Neural progenitor cell (in vitro differentiated cells): ENCODE results near the gene MRPL51. TPM values are rescaled to one million over a fixed set of nuclear protein-coding genes. Genes with fewer than 3 reads are reported as not detected.

Experiments
- DNase-seq: peaks from one replicate; pipeline ENCODE4 v3.0.0-alpha.2; 2016; ENCODE audit warnings: low spot score
- H2AFZ ChIP-seq: fragments of 200-600 bp; sonication (generic); replicated peaks from 2 replicates; pipeline ENCODE4 v1.6.1; 2016; ENCODE audit warnings: antibody characterized with exemption
- H3F3A ChIP-seq: fragments of 200-600 bp; sonication (generic); 2 replicates; pipeline ENCODE4 v1.6.1; 2016; ENCODE audit warnings: antibody characterized with exemption, low read depth
- H3K27ac ChIP-seq: fragments of 200-600 bp; sonication (generic); 2 replicates; pipeline ENCODE4 v1.5.1; 2016; ENCODE audit warnings: mild to moderate bottlenecking
- H3K27me3 ChIP-seq: fragments of 200-600 bp; sonication (generic); 2 replicates; pipeline ENCODE4 v1.6.1; 2016; ENCODE audit warnings: mild to moderate bottlenecking, moderate library complexity
- H3K36me3 ChIP-seq: fragments of 200-600 bp; sonication (generic); 2 replicates; pipeline ENCODE4 v1.5.1; 2016
- H3K4me1 ChIP-seq: fragments of 200-600 bp; sonication (generic); 2 replicates; pipeline ENCODE4 v1.6.1; 2016; ENCODE audit warnings: mixed run types
- H3K4me2 ChIP-seq: fragments of 200-600 bp; sonication (generic); 2 replicates; pipeline ENCODE4 v1.6.1; 2016
- H3K4me3 ChIP-seq: fragments of 200-600 bp; sonication (generic); 2 replicates; pipeline ENCODE4 v1.5.1; 2016
- H3K79me2 ChIP-seq: fragments of 200-600 bp; sonication (generic); 2 replicates; pipeline ENCODE4 v1.6.1; 2016; ENCODE audit warnings: low read depth
- H3K9ac ChIP-seq: fragments of 200-600 bp; sonication (generic); 2 replicates; pipeline ENCODE4 v1.6.1; 2016
- H3K9me3 ChIP-seq: fragments of 200-600 bp; sonication (generic); 2 replicates; pipeline ENCODE4 v1.5.1; 2016; ENCODE audit warnings: low read depth
- H4K20me1 ChIP-seq: fragments of 200-600 bp; sonication (generic); 2 replicates; pipeline ENCODE4 v1.6.1; 2016; ENCODE audit warnings: low read depth
- H3K27ac Mint-ChIP-seq: 3 replicates; pipeline ENCODE4 v1.8.0; 2021; ENCODE audit warnings: mixed read lengths
- H3K27me3 Mint-ChIP-seq: 2 replicates; pipeline ENCODE4 v1.8.0; 2022; ENCODE audit warnings: low read depth, mild to moderate bottlenecking, inconsistent platforms, moderate library complexity, mixed read lengths; ENCODE audit not compliant: insufficient read depth
- H3K36me3 Mint-ChIP-seq: 3 replicates; pipeline ENCODE4 v1.8.0; 2021; ENCODE audit warnings: mixed read lengths
- H3K4me1 Mint-ChIP-seq: 3 replicates; pipeline ENCODE4 v1.8.0; 2021; ENCODE audit warnings: mixed read lengths
- H3K4me3 Mint-ChIP-seq: 3 replicates; pipeline ENCODE4 v1.8.0; 2021; ENCODE audit warnings: mild to moderate bottlenecking, moderate library complexity, mixed read lengths
- H3K9me3 Mint-ChIP-seq: 3 replicates; pipeline ENCODE4 v1.8.0; 2020; ENCODE audit warnings: mixed read lengths
- CTCF ChIP-seq: fragments of 200-600 bp; sonication (generic); IDR thresholded peaks from 2 replicates; pipeline ENCODE4 v1.5.1; 2017; ENCODE audit warnings: antibody characterized with exemption, mild to moderate bottlenecking
- EZH2 ChIP-seq: fragments of 200-600 bp; sonication (generic); IDR thresholded peaks from 2 replicates; pipeline ENCODE4 v1.6.1; 2017; ENCODE audit warnings: antibody characterized with exemption, mild to moderate bottlenecking, moderate library complexity
- EZH2phosphoT487 ChIP-seq: fragments of 200-600 bp; sonication (generic); IDR thresholded peaks from 2 replicates; pipeline ENCODE4 v1.6.1; 2017; ENCODE audit warnings: antibody characterized with exemption
- total RNA-seq: library from RNA; depleted of rRNA; stranded (reverse); fragments of >200 nt; gene quantifications from 2 replicates; pipeline ENCODE4 v1.2.3, GENCODE V29; 2015; ENCODE audit warnings: low replicate concordance

The MRPL51 gene
- total RNA-seq, 1 donor from 2014 or later = 143 TPM

GRCh38 chr12:6526766-6527525, 33.9 kb upstream of the MRPL51 start:
- Mint-ChIP-seq H3K4me3 (no peak overlapping the region), H3K36me3 (peaks cover 62% of the 10 kb centered on the region), H3K27me3 (peaks cover 2% of the 10 kb centered on the region), H3K4me1 (peaks cover 17% of the 10 kb centered on the region), H3K9me3 (no peaks in the 10 kb centered on the region), H3K27ac (no peak overlapping the region)
- Histone ChIP-seq H3K4me2 (no peak overlapping the region), H3K4me3 (no peak overlapping the region), H2AFZ (no peak overlapping the region), H3K27me3 (no peaks in the 10 kb centered on the region), H3F3A (peaks cover 24% of the 10 kb centered on the region), H4K20me1 (peaks cover 5% of the 10 kb centered on the region), H3K36me3 (peaks cover 18% of the 10 kb centered on the region), H3K4me1 (peaks cover 8% of the 10 kb centered on the region), H3K27ac (no peak overlapping the region), H3K9ac (no peak overlapping the region), H3K9me3 (no peaks in the 10 kb centered on the region), H3K79me2 (peaks cover 9% of the 10 kb centered on the region)
- no peak for DNase-seq
- TF ChIP-seq CTCF (no peak), EZH2phosphoT487 (no peak), EZH2 (no peak)

- Histone ChIP-seq H3K4me3 (no peak overlapping the region), H3K27ac (no peak overlapping the region), H4K20me1 (no peaks in the 10 kb centered on the region), H2AFZ (no peak overlapping the region), H3K4me1 (peaks cover under 1% of the 10 kb centered on the region), H3K36me3 (peaks cover 18% of the 10 kb centered on the region), H3K9me3 (no peaks in the 10 kb centered on the region), H3K79me2 (peaks cover 4% of the 10 kb centered on the region), H3K4me2 (no peak overlapping the region), H3K9ac (no peak overlapping the region), H3F3A (peaks cover 16% of the 10 kb centered on the region), H3K27me3 (no peaks in the 10 kb centered on the region)
- H3K4me3 Mint-ChIP-seq = no peak overlapping the region
- H3K27me3 Mint-ChIP-seq = peaks cover 2% of the 10 kb centered on the region
- H3K27ac Mint-ChIP-seq = no peak overlapping the region
- peaks cover 12% of the 10 kb centered on the region for H3K4me1 Mint-ChIP-seq
- TF ChIP-seq EZH2 = no peak
- TF ChIP-seq CTCF = no peak
- no peak for TF ChIP-seq EZH2phosphoT487
- H3K9me3 Mint-ChIP-seq = no peaks in the 10 kb centered on the region
- no peak for DNase-seq
- peaks cover 65% of the 10 kb centered on the region for H3K36me3 Mint-ChIP-seq
Measured at GRCh38 chr12:6526201-6526600, 33.1 kb upstream of the MRPL51 start.

GRCh38 chr12:6524648-6525047, 31.6 kb upstream of the MRPL51 start:
- Histone ChIP-seq H3K27me3 (no peaks in the 10 kb centered on the region), H3K9ac (no peak overlapping the region), H3K79me2 (no peaks in the 10 kb centered on the region), H3F3A (peaks cover under 1% of the 10 kb centered on the region), H3K4me3 (no peak overlapping the region), H3K4me2 (no peak overlapping the region), H3K36me3 (peaks cover 26% of the 10 kb centered on the region), H3K9me3 (no peaks in the 10 kb centered on the region), H2AFZ (no peak overlapping the region), H4K20me1 (no peaks in the 10 kb centered on the region), H3K4me1 (no peaks in the 10 kb centered on the region), H3K27ac (no peak overlapping the region)
- Mint-ChIP-seq H3K27ac (no peak overlapping the region), H3K4me3 (no peak overlapping the region), H3K4me1 (peaks cover 4% of the 10 kb centered on the region), H3K36me3 (peaks cover 57% of the 10 kb centered on the region), H3K27me3 (peaks cover 2% of the 10 kb centered on the region), H3K9me3 (no peaks in the 10 kb centered on the region)
- no peak for DNase-seq
- no peak for TF ChIP-seq CTCF
- no peak for TF ChIP-seq EZH2phosphoT487
- TF ChIP-seq EZH2 = no peak
